Left ventricle myocardium inferior (tissue), 1 donor: Measurements from ENCODE around the gene SP110. TPM values are rescaled to one million over a fixed set of nuclear protein-coding genes. Genes with fewer than 3 reads are reported as not detected.
"Not testable (repeated sequence)": the region's sequence is repeated elsewhere in the genome, so short reads cannot be mapped to it uniquely, and the experiment has no call there.

Experiments
- DNase-seq: peaks from one replicate; pipeline ENCODE4 v3.0.0-alpha.2; 2020
- H3K27ac ChIP-seq: fragments of 200-600 bp; replicated peaks from 2 replicates; pipeline ENCODE4 v1.8.0; 2021
- H3K27me3 ChIP-seq: fragments of 200-600 bp; 2 replicates; pipeline ENCODE4 v1.8.0; 2021; ENCODE audit warnings: low read depth
- H3K36me3 ChIP-seq: fragments of 200-600 bp; 2 replicates; pipeline ENCODE4 v1.8.0; 2021
- H3K4me1 ChIP-seq: fragments of 200-600 bp; 2 replicates; pipeline ENCODE4 v1.8.0; 2021
- H3K4me3 ChIP-seq: fragments of 200-600 bp; 2 replicates; pipeline ENCODE4 v1.8.0; 2021; ENCODE audit warnings: mild to moderate bottlenecking, moderate library complexity
- H3K9me3 ChIP-seq: fragments of 200-600 bp; replicated peaks from 2 replicates; pipeline ENCODE4 v1.8.0; 2021
- CTCF ChIP-seq: fragments of 200-600 bp; IDR thresholded peaks from 2 replicates; pipeline ENCODE4 v1.8.0; 2021; ENCODE audit warnings: antibody characterized with exemption, mild to moderate bottlenecking, borderline replicate concordance
- intact Hi-C: fragments of 100-400 bp; cut with micrococcal nuclease; formaldehyde crosslinking; loops from one replicate; pipeline ENCODE4 v1.11.0; 2022
- total RNA-seq: library from RNA; stranded (reverse); fragmentation: NEBNext Ultra II Directional; extraction: Animal tissue kit (Norgen Biotek cat#: 25700); gene quantifications from one replicate; pipeline ENCODE4 v1.2.1, GENCODE V29; 2021
- donor health status: DM: no; HTN: yes; CAD: no; lungs with severe emphysema.

SP110 gene
- total RNA-seq, 1 donor from 2014 or later = 10.5 TPM

GRCh38 chr2:230127195-230127594 is 92.6 kb downstream of the SP110 start:
- intact Hi-C loops = loop anchor here (10.0 kb wide), 1 partner anchor 52 kb away; no protein-coding TSS in a partner anchor

GRCh38 chr2:230124757-230125431 is 94.9 kb downstream of the SP110 start:
- peaks cover 6% of the 10 kb centered on the region for H3K9me3 ChIP-seq
- no peak overlapping the region for H3K4me3 ChIP-seq
- intact Hi-C loops = loop anchor here (10.0 kb wide), 1 partner anchor 50 kb away; no protein-coding TSS in a partner anchor
- peaks cover 29% of the 10 kb centered on the region for H3K4me1 ChIP-seq
- DNase-seq = peak; percentile 22
- no peak for TF ChIP-seq CTCF
- H3K36me3 ChIP-seq = no peaks in the 10 kb centered on the region
- H3K27ac ChIP-seq = no peak overlapping the region
- H3K27me3 ChIP-seq = no peaks in the 10 kb centered on the region

More at GRCh38 chr2:230127195-230127594, 92.6 kb downstream of the SP110 start:
- Histone ChIP-seq H3K4me3 (no peak overlapping the region), H3K36me3 (no peaks in the 10 kb centered on the region), H3K27me3 (no peaks in the 10 kb centered on the region), H3K27ac (no peak overlapping the region), H3K4me1 (peaks cover 49% of the 10 kb centered on the region), H3K9me3 (peaks cover 6% of the 10 kb centered on the region)
- TF ChIP-seq CTCF = no peak
- no peak for DNase-seq

- TF ChIP-seq CTCF = no peak
- intact Hi-C loops = loop anchor here (10.0 kb wide), 1 partner anchor 49 kb away; no protein-coding TSS in a partner anchor
- H3K27me3 ChIP-seq = no peaks in the 10 kb centered on the region
- H3K4me1 ChIP-seq = peaks cover 22% of the 10 kb centered on the region
- no peak for DNase-seq
- H3K9me3 ChIP-seq = peaks cover 12% of the 10 kb centered on the region
- no peak overlapping the region for H3K27ac ChIP-seq
- H3K36me3 ChIP-seq = no peaks in the 10 kb centered on the region
- H3K4me3 ChIP-seq = no peak overlapping the region
Observed at GRCh38 chr2:230124235-230124634, 95.5 kb downstream of the SP110 start.

GRCh38 chr2:230120376-230120775 is 99.4 kb downstream of the SP110 start:
- peaks cover 12% of the 10 kb centered on the region for H3K9me3 ChIP-seq
- not testable (repeated sequence) for H3K27ac ChIP-seq, H3K4me3 ChIP-seq, H3K27me3 ChIP-seq, H3K36me3 ChIP-seq, H3K4me1 ChIP-seq, DNase-seq
- intact Hi-C loops = loop anchor here (10.0 kb wide), 1 partner anchor 46 kb away; no protein-coding TSS in a partner anchor

GRCh38 chr2:230119827-230120226 is 100.0 kb downstream of the SP110 start:
- intact Hi-C loops = loop anchor here (10.0 kb wide), 1 partner anchor 45 kb away; no protein-coding TSS in a partner anchor
- not testable (repeated sequence) for DNase-seq, H3K27me3 ChIP-seq, H3K4me3 ChIP-seq, H3K4me1 ChIP-seq, H3K36me3 ChIP-seq, H3K27ac ChIP-seq
- peaks cover 12% of the 10 kb centered on the region for H3K9me3 ChIP-seq

Other genes starting within 250 kb of the SP110 start
- gene SLC16A14, start 151.1 kb downstream of the SP110 start, total RNA-seq = 3.4 TPM
- gene SP140, start 5.8 kb upstream of the SP110 start, total RNA-seq = 1.3 TPM
- 4.3 TPM for gene SP140L, start 107.2 kb upstream of the SP110 start, total RNA-seq
- 76.9 TPM for gene SP100, start 196.2 kb upstream of the SP110 start, total RNA-seq